GM10847 (cell line): Measurements from ENCODE around the gene POLDIP2.

ENCODE experiments used
- POLR2A ChIP-seq: IDR thresholded peaks from 2 replicates; pipeline ENCODE4 v1.6.1; 2011; ENCODE audit not compliant: insufficient read length; ENCODE audit errors: extremely low read depth

Gene POLDIP2

DNA sequence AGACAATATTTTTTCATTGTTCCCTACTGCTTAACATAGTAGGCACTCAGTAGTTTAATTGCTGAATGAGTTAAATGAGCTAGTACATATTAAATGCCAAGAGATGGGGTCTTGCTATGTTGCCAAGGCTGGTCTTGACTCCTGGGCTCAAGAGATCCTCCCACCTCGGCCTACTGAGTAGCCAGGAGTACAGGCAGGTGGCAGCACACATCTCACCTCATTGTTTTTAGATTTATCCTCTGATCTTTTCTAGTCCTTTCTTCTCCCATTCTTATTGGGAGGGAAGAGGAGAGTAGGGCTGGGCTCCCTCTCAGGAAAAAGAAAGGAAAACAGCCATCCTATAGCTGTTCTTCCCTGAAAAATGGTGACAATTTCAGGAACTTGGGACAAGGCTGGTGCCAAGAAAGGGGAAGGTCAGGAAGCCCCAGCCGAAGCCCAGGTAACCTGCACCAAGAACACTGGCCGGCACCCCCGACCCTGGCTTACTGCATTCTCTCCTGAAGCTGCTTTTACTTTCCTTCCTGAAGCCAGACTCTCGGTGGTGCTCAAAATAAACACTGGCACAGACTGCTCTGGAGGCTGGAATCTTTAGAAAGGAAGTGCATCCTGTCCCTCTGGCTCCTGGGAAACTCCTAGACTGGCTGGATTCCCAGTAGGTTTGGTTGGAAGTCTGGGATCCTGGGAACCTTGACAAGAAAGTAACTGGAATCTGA lies 19.1 kb downstream of the POLDIP2 start:
- TF ChIP-seq POLR2A: no peak

DNA sequence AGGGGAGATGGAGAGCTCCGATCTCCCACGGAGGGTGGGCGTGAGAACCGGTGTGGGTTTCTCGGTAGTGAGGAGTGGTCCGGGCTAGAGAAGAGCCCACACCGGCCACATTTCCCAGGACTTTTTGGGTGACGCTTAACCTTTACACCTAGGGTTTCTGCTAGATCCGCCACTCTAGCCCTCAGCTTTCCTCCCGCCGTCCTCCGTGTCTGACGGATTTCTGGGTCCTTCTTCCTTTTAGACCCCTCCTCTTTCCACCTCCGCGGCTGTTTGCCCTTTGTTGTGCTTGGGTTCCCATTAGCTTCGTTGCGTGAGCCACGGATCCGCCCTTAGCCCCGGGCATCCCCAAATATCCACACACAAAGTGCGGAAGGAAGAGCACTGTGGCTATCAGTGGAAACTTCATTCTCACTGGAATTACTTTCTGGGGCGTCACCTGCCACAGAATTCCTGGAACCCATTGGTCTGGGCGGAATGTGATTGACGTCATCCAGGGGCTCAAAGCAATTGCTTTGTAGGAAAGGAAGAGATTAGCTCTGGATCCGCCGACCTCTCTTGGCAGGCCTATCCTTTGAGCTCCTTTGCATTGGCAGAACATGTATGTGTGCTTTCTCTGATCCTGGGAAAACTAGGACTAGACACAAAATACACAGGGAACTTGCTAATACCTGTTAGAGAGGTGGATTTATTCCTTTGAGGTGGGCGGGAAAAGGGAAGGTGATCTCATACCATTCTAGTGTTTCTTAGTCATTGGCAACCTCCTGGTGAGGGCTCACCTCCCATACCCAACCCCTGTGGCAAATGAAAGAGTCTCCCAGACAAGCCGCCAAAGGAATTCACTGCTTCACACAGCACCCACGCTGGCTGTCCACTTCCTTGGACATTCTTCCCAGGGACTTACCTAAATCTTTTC lies 21.1 kb downstream of the POLDIP2 start:
- TF ChIP-seq POLR2A: no peak

DNA sequence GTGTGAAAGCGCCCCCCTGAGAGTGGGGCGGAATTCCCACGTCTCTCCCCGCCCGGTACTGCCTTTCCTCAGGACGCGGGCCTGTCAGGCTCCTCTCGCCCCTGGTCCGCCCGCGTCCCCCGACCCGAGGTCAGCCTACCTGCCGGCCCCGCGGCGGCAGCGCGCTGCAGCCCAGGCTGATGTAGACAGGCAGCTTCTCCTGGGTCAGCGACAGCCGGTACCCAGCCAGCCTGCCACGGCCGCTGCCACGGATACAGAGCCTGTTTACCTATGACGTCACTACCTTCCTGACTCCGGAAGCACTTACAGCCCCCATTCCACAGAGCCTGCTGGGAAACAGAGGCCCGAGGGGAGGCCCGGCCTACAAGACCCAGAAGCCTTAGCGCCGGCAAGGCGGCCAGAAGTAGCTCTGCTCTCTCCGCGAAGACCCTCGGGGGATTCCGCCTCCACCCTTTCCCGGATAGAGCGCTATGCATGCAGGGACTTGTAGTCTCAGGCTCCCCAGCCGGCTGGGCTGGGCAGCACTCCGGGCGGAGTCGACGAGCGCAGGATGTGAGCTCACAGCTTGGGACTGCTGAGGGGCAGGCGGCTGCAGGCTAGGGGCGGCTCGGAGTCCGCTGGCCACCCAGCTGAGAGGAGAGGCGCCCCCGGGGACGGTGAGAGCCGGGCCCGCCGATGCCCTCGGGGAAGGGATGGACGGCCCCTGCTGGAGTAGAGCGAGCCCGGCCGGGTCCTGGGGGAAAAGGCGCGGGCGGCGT lies 21.9 kb downstream of the POLDIP2 start, which contains the start of the genes IFT20 and TNFAIP1:
IFT20 (minus strand) TSS at position 272 of the 758 bp plus-strand sequence. CDS start 3,487 bp downstream, outside the sequence.
TNFAIP1 (plus strand) TSS at position 561 of the 758 bp plus-strand sequence. CDS start 3,761 bp downstream, outside the sequence.
- peak; percentile 78 for TF ChIP-seq POLR2A

DNA sequence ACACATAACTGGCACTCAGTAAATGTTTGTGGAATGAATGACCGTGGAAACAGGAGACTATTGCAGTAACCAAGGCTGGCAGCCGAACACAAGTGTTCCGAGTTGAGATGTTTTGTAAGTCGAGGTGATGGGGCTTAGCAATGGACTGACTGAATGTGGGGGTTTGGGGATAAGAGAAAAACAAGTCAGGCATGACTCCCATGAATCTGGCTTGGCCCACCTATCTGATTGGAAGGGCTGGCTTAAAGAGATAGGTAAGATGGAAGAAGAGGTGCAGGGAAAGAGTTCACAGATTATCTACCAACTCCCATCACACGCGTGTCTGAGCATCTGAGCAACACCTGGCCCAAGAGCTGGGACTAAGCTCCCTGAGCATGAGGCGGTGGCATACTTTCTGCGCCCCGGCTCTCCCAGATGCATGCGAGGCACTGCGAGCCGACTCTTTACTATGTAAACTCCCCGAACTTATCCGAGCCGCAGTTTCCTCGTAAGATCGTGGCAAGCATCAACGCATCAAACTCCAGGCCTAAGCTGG lies 22.6 kb downstream of the POLDIP2 start:
- no peak for TF ChIP-seq POLR2A

DNA sequence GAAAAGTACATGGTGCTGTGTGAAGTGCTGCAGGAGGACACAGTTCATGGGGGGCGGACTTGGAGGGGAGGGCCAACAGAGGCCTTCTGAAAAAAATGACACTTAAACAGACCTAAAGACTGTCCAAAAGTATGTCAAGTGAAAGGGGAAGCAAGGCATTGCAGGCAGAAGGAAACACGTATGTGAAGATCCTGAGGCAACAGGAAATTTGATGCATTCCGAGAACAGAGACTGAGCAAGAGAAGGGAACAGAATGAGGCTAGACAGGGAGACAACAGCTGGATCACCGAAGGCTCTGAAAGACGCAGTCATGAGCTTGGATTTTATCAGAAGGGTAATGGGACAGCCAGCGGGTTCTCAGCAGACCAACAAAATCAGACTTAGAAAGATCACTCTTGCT lies 23.2 kb downstream of the POLDIP2 start:
- TF ChIP-seq POLR2A: no peak

DNA sequence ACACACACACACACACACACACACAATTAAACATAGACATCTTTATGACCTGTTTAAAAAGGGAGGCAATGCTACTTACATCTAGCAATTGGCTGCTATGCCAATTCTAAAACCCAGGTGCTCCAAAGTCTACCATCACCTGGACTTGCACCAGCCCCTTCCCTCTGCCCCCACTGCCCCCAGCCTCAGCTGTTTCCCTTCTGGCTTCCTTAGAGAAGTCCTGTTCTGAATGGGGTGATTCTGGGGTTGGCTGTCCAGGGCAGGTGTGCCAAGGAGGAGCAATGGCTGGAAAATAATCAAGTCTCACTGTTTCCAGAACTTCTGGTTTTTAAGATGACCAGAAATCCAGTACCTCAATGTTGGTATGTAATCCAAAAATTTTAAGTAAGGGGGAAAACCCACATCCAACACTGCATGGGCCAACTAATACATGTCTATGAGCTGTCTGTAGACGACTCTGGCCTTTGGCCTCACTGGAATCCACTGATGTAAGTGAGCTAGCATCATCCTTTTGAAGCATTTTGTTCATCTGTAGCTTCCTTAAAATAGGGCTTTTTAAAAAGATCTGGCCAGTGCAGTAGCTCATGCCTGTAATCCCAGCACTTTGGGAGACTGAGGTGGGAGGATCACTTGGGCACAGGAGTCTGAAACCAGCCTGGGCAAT lies 24.1 kb downstream of the POLDIP2 start:
- TF ChIP-seq POLR2A: no peak

DNA sequence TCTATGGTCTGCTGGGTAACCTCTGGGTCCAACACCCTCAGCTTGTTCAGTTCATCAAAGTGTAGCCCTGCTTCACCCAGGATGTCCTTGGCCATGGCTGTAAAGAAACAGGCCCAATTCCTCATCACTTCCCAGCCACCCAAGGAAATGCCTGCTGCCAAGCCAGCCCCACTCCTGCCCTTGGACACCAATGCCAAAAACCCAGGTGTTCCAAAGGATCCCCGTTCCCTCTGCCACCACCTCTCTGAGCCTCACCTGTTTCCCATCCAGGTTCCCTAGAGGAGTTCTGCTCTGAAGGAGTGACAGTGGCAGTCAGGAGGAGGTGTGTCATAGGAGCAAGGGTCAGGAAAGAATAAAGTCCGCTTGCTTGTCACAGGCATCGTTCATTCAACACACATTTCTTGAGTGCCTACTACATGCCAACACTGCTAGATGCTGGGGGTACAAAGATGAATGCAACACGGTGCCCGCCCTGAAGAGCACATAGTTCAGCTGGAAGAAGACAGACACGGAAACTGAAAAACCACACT lies 25.4 kb downstream of the POLDIP2 start:
- TF ChIP-seq POLR2A: no peak

DNA sequence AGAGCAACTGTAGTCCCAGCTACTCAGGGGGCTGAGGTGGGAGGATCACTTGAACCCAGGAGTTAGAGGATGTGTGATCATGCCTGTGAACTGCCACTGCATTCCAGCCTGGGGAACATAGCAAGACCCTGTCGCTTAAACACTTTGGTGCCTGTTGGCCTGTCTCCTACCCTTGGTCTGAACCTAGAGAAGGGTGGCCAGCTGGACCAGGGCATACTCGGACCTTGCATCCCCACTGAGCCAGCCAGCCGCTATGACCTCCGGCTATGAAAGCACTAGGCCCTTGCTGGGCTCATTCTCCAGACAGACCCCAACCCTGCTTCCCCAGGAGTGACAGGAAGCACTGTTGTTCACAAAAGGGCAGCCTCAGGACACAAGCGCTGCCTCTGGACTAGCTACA lies 26.7 kb downstream of the POLDIP2 start:
- TF ChIP-seq POLR2A: no peak

DNA sequence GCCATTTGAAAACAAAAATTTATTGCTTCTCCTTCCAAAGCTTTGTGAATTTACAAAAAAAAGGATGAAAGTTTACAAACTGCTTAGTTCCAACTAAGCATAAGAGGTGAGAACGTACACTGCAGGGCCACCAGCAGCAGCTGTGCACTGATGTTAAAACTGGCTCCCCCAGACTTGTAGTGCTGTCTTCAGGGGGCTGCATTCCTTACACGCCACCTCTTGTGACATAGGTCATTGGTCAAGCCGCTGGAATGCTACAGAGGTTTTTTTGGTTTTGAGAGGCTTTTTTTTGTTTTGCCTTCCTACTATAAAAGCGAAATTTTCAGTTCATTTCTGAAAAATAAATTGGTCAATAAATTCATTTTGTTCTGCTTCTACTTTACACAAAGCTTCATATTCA lies 29.0 kb downstream of the POLDIP2 start:
- no peak for TF ChIP-seq POLR2A

DNA sequence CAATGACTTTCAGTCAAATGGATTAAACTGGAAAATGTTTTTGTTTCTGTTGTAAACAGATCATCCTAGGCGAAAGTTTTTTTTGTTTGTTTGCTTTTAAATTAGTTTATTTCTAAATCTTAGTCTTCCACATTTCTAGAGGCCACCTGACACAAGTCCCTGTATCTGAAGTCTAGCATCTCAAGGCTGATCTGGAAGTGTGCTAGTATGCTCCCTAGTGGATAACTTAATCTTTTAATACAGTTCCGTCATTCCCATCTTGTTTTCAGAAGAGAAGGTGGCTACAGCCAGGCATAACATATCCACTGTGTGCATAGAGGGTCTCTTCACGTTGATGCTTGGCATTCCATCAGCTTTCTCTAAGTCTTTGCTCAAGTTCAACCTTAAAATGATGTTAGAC lies 29.6 kb downstream of the POLDIP2 start:
- no peak for TF ChIP-seq POLR2A

DNA sequence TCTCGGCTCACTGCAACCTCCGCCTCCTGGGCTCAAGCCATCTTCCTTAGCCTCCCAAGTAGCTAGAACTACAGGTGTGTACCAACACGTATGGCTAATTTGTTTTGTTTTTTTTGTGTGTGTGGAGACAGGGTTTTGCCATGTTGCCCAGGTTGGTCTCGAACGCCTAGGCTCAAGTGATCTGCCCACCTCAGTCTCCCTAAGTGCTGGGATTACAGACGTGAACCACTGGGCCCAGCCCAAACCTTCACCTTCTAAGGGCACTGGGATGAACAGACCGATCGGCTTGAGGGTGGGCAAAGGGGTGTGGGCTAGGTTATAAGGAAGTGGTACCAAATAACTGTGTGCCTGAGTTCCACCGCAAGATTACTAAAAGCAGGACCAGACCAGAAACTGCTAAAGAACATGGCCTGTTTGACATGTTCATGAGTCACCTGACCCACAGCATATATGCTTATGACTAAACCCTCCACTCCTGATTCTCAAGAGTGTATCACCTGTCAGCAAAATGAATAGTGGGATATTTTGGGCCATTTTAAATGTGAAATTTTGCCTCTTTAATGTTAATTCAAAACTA lies 30.2 kb downstream of the POLDIP2 start:
- TF ChIP-seq POLR2A: no peak

DNA sequence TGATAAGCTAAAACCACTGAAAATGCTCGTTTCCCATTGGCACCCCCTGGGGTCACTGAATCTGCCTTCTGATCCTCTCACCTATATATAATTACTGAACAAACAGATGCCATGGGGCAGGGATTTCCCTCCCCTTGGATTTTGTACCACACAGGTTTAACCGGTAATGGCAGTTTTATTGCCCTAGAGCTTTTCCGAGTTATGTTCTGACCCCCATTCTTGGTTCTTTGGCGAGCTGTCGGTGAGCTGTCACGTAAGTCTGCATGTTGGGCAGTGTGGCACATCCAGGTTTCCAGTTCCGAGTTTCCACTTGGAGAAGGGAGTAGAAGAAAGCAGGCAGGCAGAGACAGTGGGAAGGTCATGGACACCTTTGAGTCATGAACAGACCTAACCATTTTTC lies 31.2 kb downstream of the POLDIP2 start:
- no peak for TF ChIP-seq POLR2A

DNA sequence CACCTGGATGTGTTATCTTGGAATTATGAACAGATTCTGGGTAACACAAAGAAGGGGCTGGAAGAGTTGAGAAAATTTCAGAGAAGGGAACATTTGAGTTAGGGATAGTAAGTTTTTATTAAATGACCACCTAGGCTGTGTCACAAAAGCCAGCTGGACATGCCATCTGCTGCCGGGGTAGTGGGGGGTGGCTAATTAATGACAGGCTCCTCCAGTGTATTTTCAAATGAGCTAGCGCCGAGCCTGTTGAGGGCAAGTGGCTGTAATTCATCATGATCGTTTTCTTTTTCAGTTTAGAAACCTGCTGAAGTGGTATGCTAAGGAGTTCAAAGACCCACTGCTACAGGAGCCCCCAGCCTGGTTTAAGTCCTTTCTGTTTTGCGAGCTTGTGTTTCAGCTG lies 32.1 kb downstream of the POLDIP2 start:
- no peak for TF ChIP-seq POLR2A

DNA sequence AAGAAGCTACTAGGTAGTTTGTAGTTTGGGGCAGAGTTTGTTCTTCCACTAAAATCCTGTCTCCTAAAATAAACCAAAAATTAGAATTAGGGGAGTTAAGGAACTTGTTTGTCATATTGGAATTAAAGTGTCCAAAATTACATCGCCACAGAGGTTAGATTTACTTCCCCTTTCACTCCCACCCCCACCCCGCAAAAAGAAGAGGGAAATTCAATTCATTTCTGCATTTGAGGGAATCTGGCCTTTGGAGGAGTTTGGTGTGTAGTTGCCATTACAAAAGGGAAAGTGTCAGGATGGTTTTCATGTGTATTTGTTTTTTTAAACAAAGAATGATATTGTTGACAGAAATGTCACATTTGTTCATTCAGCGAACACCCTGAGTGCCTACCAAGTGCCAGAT lies 32.5 kb downstream of the POLDIP2 start:
- no peak for TF ChIP-seq POLR2A
